ENCODE data around the gene FTSJ3.

DNA sequence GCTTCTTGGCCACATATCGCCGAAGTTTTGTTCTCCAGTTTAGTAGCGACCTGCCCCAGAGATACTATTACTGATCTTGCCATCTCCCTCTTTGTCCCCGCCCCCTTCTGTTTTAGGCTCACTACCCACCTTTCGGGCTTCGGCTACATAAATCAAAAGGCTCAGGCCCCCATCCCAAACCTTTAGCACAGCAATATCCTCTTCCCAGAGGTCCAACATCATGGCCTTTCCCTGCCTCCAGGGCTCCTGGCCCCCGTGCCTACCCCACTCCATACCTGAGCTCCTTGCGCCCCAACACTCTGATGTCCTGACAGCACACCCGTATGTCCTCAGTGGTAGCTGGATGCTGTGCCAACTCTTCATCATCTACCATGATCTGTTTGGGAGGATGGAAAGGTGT lies 3.1 kb downstream of the FTSJ3 start:
- TF ChIP-seq, protein P1, sequence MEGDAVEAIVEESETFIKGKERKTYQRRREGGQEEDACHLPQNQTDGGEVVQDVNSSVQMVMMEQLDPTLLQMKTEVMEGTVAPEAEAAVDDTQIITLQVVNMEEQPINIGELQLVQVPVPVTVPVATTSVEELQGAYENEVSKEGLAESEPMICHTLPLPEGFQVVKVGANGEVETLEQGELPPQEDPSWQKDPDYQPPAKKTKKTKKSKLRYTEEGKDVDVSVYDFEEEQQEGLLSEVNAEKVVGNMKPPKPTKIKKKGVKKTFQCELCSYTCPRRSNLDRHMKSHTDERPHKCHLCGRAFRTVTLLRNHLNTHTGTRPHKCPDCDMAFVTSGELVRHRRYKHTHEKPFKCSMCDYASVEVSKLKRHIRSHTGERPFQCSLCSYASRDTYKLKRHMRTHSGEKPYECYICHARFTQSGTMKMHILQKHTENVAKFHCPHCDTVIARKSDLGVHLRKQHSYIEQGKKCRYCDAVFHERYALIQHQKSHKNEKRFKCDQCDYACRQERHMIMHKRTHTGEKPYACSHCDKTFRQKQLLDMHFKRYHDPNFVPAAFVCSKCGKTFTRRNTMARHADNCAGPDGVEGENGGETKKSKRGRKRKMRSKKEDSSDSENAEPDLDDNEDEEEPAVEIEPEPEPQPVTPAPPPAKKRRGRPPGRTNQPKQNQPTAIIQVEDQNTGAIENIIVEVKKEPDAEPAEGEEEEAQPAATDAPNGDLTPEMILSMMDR (IDR thresholded peaks at IDR 0.05; ENCODE audit: insufficient read depth, low read length, poor library complexity, severe bottlenecking), result no peak
- no peak for TF ChIP-seq EZH2phosphoT487 (conservative IDR thresholded peaks at IDR 0.05; ENCODE audit: low read length)
